Prostate gland (tissue), 2 donors: ENCODE measurements around the gene WNT3A.

Source experiments
- CTCF ChIP-seq, 4 experiments: fragments of 200-600 bp in 2 of 4; fragments of 450-650 bp in 2 of 4; sonication (generic) in 2 of 4; IDR thresholded peaks; 1 replicate in 3 of 4; 2 replicates in 1 of 4; pipeline ENCODE4 v1.5.1; 2016 to 2019; ENCODE audit warnings: antibody characterized with exemption in 4 of 4, mild to moderate bottlenecking in 2 of 4, moderate library complexity in 2 of 4
- POLR2A ChIP-seq: fragments of 450-650 bp; IDR thresholded peaks from one replicate; pipeline ENCODE4 v1.6.1; 2016; ENCODE audit warnings: antibody characterized with exemption, mild to moderate bottlenecking

- no peak for TF ChIP-seq POLR2A
- no peak for TF ChIP-seq CTCF (IDR thresholded peaks at IDR 0.05)
These were observed 1.1 kb downstream of the WNT3A start for GRCh38 chr1:228007801-228008341.
